Gastrocnemius medialis (tissue), 4 donors: ENCODE measurements around the gene MTF2. TPM values are rescaled to one million over a fixed set of nuclear protein-coding genes. Genes with fewer than 3 reads are reported as not detected.

Experiments
- ATAC-seq, 2 donors: fragments of 150-250 bp; one replicate each; pipeline ENCODE4 v1.9.1; 2016
- DNase-seq, 2 donors: peaks; one replicate each; pipeline ENCODE4 v3.0.0-alpha.2; 2019
- H3K27ac ChIP-seq, 4 donors: fragments of 200-600 bp; sonication (generic); 1 replicate in 1 of 4; 2 replicates in 3 of 4; pipeline ENCODE4 v1.5.1; 2016 to 2018; ENCODE audit warnings: mild to moderate bottlenecking in 2 of 4, moderate library complexity in 1 of 4
- H3K27me3 ChIP-seq, 3 donors: fragments of 200-600 bp; sonication (generic) in 2 of 3; 1 replicate in 1 of 3; 2 replicates in 2 of 3; pipeline versions ENCODE4 v1.5.1 to v1.6.0; 2016 to 2019; ENCODE audit warnings: mild to moderate bottlenecking in 1 of 3, moderate library complexity in 1 of 3
- H3K36me3 ChIP-seq, 2 donors: fragments of 200-600 bp; sonication (generic) in 1 of 2; one replicate each; pipeline ENCODE4 v1.5.1; 2017 to 2018
- H3K4me1 ChIP-seq, 2 donors: fragments of 200-600 bp; sonication (generic) in 1 of 2; one replicate each; pipeline ENCODE4 v1.5.1; 2016 to 2017; ENCODE audit warnings: mild to moderate bottlenecking in 2 of 2
- H3K4me3 ChIP-seq, 4 donors: fragments of 200-600 bp; sonication (generic) in 3 of 4; 1 replicate in 1 of 4; 2 replicates in 3 of 4; pipeline ENCODE4 v1.5.1; 2016 to 2019; ENCODE audit warnings: mild to moderate bottlenecking in 2 of 4
- H3K9me3 ChIP-seq, 3 donors: fragments of 200-600 bp; sonication (generic) in 2 of 3; 1 replicate in 1 of 3; 2 replicates in 2 of 3; pipeline ENCODE4 v1.5.1; 2016 to 2019
- POLR2A ChIP-seq, 2 donors: fragments of 450-650 bp; IDR thresholded peaks; one replicate each; pipeline ENCODE4 v1.6.1; 2017; ENCODE audit warnings: antibody characterized with exemption in 2 of 2, mild to moderate bottlenecking in 2 of 2, moderate library complexity in 2 of 2
- in situ Hi-C, 4 donors: fragments of 200-750 bp; cut with MboI; loops; one replicate each; pipeline versions ENCODE4 v1.15.0 to v1.8.0; 2017; ENCODE audit warnings: low sequenced_read_pairs in 4 of 4
- intact Hi-C: fragments of 100-400 bp; cut with DNase I; formaldehyde crosslinking; loops from one replicate; pipeline ENCODE4 v1.15.1; 2023; ENCODE audit warnings: low total_unique reads
- total RNA-seq, 4 donors: library from RNA; depleted of rRNA; stranded (reverse); fragments of >200 nt; gene quantifications; one replicate each; pipeline versions ENCODE4 v1.1.0 to v1.2.3, GENCODE V29; 2016
- TF ChIP-seq, protein P1 (sequence below), 5 experiments: fragments of 450-650 bp in 3 of 5; fragments of 200-600 bp in 2 of 5; sonication (generic) in 2 of 5; IDR thresholded peaks in 4 of 5; conservative IDR thresholded peaks in 1 of 5; 1 replicate in 4 of 5; 2 replicates in 1 of 5; pipeline ENCODE4 v1.5.1; 2016 to 2019; ENCODE audit warnings: antibody characterized with exemption in 5 of 5, mild to moderate bottlenecking in 3 of 5, moderate library complexity in 3 of 5

MTF2 gene
- total RNA-seq, 4 donors from 2014 or later, result 5.9 to 11.7 (median 9.5) TPM

DNA sequence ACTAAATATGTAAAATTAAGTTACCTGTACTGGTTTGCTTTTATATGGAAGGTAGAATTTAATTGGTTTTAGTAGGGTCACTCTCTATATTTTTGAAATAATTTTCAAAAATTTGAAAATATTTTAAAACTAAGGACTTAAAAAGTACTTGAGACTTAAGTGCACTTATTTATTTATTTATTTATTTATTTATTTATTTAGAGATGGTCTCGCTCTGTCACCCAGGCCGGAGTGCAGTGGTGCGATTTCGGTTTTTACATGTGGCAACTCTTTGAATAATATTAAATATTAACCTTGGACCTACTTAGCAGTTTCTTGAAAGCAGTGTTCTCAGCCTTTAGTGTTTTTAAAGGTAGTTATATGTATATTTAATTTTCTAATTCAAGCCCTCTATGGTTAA lies 64.7 kb downstream of the MTF2 start:
- DNase-seq (no peak), ATAC-seq (no peak)
- no peak overlapping the region for H3K4me3 ChIP-seq
- H3K27me3 ChIP-seq, result no peaks in the 10 kb centered on the region
- H3K4me1 ChIP-seq, result peaks cover 0 to 13% of the 10 kb centered on the region in 2 donors
- TF ChIP-seq, protein P1, sequence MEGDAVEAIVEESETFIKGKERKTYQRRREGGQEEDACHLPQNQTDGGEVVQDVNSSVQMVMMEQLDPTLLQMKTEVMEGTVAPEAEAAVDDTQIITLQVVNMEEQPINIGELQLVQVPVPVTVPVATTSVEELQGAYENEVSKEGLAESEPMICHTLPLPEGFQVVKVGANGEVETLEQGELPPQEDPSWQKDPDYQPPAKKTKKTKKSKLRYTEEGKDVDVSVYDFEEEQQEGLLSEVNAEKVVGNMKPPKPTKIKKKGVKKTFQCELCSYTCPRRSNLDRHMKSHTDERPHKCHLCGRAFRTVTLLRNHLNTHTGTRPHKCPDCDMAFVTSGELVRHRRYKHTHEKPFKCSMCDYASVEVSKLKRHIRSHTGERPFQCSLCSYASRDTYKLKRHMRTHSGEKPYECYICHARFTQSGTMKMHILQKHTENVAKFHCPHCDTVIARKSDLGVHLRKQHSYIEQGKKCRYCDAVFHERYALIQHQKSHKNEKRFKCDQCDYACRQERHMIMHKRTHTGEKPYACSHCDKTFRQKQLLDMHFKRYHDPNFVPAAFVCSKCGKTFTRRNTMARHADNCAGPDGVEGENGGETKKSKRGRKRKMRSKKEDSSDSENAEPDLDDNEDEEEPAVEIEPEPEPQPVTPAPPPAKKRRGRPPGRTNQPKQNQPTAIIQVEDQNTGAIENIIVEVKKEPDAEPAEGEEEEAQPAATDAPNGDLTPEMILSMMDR (IDR thresholded peaks at IDR 0.05 in 4 of 5, conservative IDR thresholded peaks at IDR 0.05 in 1 of 5), result no peak
- TF ChIP-seq POLR2A (IDR thresholded peaks at IDR 0.05), result no peak
- in situ Hi-C loops, result no loop called here
- H3K36me3 ChIP-seq, result peaks cover 0 to 15% of the 10 kb centered on the region in 2 donors
- intact Hi-C loops, result no loop called here
- no peaks in the 10 kb centered on the region for H3K9me3 ChIP-seq
- H3K27ac ChIP-seq, result no peak overlapping the region

DNA sequence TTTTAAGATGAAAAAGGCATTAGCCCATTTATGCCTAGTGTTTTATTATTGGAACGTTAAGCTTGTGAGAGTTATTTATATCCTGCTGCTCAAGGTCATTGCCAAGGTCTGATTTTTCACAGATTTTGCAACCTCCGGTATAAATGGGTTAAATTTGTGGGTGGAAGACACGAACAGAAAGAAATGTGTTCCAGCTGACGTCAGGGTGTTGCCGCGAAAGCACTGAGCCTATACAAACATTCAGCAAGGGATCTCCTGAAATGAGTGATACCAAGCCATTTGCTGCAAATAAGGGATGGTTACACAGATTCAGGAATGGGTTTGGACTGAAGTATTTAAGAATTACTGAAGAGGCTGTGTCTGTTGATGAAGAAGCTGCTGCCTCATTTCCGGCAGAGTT lies 68.9 kb downstream of the MTF2 start:
- intact Hi-C loops (no loop called here), in situ Hi-C loops (no loop called here)
- Histone ChIP-seq H3K4me3 (no peak overlapping the region), H3K4me1 (peaks cover 0 to 13% of the 10 kb centered on the region in 2 donors), H3K36me3 (peaks cover 0 to 25% of the 10 kb centered on the region in 2 donors), H3K9me3 (no peaks in the 10 kb centered on the region), H3K27ac (peak overlapping the region in 1 of 4 donors; percentile 7), H3K27me3 (no peaks in the 10 kb centered on the region)
- ATAC-seq, result no peak
- TF ChIP-seq, protein P1 (IDR thresholded peaks at IDR 0.05 in 4 of 5, conservative IDR thresholded peaks at IDR 0.05 in 1 of 5), result no peak
- no peak for TF ChIP-seq POLR2A (IDR thresholded peaks at IDR 0.05)
- no peak for DNase-seq

DNA sequence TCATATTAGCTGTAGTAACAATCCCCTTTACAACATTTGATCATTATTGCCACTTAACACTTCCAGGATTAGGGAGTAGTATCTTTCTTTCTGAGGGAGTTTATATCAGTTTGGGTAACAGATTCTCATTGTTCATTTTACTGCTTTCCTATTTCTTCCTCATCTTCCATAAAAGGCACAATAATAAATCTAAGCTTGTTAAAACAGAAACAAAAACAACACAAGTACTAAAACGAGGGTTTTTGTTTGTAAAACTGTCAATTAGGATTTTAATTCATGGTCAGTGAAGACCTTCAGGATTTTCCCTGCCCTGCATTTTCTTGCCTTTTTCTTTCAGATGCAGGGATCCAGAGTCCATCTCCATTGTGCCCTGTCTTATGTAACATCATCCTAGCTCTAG lies 71.6 kb downstream of the MTF2 start:
- no peak for ATAC-seq
- H3K9me3 ChIP-seq, result no peaks in the 10 kb centered on the region
- in situ Hi-C loops (no loop called here), intact Hi-C loops (no loop called here)
- H3K27me3 ChIP-seq, result no peaks in the 10 kb centered on the region
- H3K27ac ChIP-seq, result no peak overlapping the region
- DNase-seq, result no peak
- H3K4me1 ChIP-seq, result peaks cover 4 to 21% of the 10 kb centered on the region in 2 donors
- no peak overlapping the region for H3K4me3 ChIP-seq
- no peak for TF ChIP-seq POLR2A (IDR thresholded peaks at IDR 0.05)
- TF ChIP-seq, protein P1 (IDR thresholded peaks at IDR 0.05 in 4 of 5, conservative IDR thresholded peaks at IDR 0.05 in 1 of 5), result no peak
- H3K36me3 ChIP-seq, result peaks cover 0 to 49% of the 10 kb centered on the region in 2 donors

DNA sequence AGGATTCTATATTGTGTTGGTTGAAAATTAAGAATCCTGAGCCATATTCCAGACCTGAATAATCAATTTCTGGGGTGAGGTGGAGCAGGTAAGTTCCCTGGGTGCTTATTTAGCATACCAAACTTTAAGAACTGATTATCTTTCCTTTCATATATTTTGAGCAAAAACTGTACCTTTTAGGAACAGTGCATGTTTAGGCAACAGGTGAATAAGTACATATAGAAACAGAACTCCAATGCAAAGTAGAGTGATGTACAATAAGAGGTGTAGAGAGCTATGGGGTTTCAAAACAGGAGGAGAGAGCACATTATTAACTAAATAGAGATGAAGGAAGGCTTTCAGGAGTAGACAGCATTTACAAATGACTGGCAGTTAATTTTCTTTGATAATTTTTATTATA lies 72.4 kb downstream of the MTF2 start:
- peaks cover 0 to 49% of the 10 kb centered on the region in 2 donors for H3K36me3 ChIP-seq
- no peaks in the 10 kb centered on the region for H3K9me3 ChIP-seq
- no peaks in the 10 kb centered on the region for H3K27me3 ChIP-seq
- no peak overlapping the region for H3K4me3 ChIP-seq
- no peak for DNase-seq
- in situ Hi-C loops (no loop called here), intact Hi-C loops (no loop called here)
- peaks cover 5 to 23% of the 10 kb centered on the region in 2 donors for H3K4me1 ChIP-seq
- TF ChIP-seq POLR2A (IDR thresholded peaks at IDR 0.05), result no peak
- TF ChIP-seq, protein P1 (IDR thresholded peaks at IDR 0.05 in 4 of 5, conservative IDR thresholded peaks at IDR 0.05 in 1 of 5), result no peak
- no peak for ATAC-seq
- H3K27ac ChIP-seq, result no peak overlapping the region

DNA sequence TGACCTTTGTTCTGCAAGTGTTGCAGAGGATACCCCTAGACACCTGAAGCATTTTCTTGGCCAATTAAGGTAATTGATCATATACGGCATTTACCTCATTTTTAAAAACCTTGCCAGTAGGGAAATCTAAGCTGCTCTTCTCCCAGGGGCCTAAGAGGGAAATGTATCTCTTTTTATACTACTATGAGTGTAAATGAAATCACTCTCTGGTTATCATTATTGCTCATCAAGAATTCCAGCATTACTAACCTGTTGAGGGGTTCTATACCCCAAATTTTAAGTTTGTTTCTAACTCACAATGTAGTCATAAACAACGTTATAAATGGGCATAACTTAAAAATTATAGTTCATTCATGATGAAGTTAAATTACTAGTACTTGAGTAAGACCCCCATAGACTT lies 73.8 kb downstream of the MTF2 start:
- Histone ChIP-seq H3K36me3 (peaks cover 0 to 60% of the 10 kb centered on the region in 2 donors), H3K4me3 (no peak overlapping the region), H3K27me3 (no peaks in the 10 kb centered on the region), H3K4me1 (peaks cover 5 to 14% of the 10 kb centered on the region in 2 donors), H3K27ac (no peak overlapping the region), H3K9me3 (no peaks in the 10 kb centered on the region)
- DNase-seq (no peak), ATAC-seq (no peak)
- in situ Hi-C loops, result no loop called here
- TF ChIP-seq, protein P1 (IDR thresholded peaks at IDR 0.05 in 4 of 5, conservative IDR thresholded peaks at IDR 0.05 in 1 of 5), result no peak
- TF ChIP-seq POLR2A (IDR thresholded peaks at IDR 0.05), result no peak
- intact Hi-C loops, result no loop called here
